Fibroblast of skin of left biceps (primary cell): ENCODE measurements around the gene PLD2.

Experiments
- DNase-seq, 2 experiments: peaks; one replicate each; pipeline ENCODE4 v3.0.0-alpha.2; 2013; ENCODE audit warnings: low read depth in 2 of 2

The PLD2 gene

GRCh38 chr17:4833941-4834680 lies 27.2 kb downstream of the PLD2 start:
- no peak for DNase-seq

DNA sequence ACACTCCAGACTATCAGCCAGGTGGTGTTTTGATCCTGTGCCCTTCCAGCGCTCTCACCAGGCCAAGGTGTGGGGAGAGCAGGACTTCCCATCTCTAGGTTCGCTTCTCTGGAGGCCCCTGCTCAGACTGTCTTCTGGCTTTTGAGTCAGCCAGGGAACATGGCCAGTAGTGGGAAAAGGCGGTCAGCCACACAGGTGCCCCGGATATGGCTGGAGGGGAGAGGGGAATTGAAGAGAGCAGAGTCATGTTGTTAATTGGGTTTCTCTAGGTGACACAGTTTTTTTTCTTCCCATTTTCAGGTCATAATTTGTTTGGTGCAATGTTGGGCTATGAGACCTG lies 27.7 kb downstream of the PLD2 start:
- no peak for DNase-seq

- no peak for DNase-seq
Observed at GRCh38 chr17:4836221-4836620, 29.3 kb downstream of the PLD2 start.

GRCh38 chr17:4837471-4838308 lies 30.7 kb downstream of the PLD2 start:
- DNase-seq, result no peak

DNA sequence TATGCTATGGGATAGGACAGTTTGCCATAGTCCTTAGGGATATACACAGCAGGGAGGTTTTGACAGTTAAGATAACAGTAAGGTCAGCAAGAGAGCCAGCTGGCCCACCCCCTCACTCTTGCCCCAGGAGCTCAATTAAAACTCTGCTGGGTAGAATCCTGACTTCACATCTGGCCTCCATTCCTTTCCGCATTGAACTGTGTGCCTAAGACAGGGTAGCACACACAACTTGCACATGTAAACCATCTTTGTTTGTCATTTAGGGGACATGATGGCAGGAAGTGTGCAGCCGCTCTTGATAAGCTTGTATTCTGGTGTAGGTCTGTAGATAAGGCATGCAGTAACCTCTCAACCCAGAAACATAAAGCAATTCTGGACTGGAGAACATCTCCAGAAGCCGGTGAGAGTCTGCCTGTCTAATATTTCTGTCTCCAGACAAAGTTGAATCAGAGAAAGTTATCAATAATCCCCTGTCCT lies 31.4 kb downstream of the PLD2 start:
- DNase-seq, result no peak

GRCh38 chr17:4839221-4839620 lies 32.3 kb downstream of the PLD2 start:
- DNase-seq, result no peak

- DNase-seq, result no peak
Observed at GRCh38 chr17:4839965-4840892, 33.3 kb downstream of the PLD2 start.

GRCh38 chr17:4840893-4841242 lies 33.9 kb downstream of the PLD2 start:
- no peak for DNase-seq

DNA sequence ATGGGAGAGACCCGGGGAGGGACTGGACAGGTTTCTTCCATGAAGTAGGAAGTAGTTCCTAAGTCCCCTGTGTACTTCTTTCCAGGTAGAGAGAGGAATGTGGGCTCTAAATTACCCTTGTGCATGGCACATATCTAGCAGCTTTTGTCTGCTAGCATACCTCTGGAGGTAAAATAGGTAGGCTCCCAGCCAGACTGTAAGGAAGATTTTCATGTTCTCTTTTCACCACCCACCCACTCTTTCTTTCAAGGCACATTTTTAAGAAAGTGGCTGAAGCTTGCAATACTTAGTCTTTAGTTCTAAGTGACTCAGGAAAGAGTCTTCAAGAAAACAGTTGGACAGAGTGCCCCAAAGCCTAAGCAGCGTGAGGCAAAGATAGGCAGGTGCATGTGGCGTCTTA lies 35.4 kb downstream of the PLD2 start:
- DNase-seq, result no peak

GRCh38 chr17:4843321-4844000 lies 36.5 kb downstream of the PLD2 start:
- no peak for DNase-seq

- no peak for DNase-seq
Observed at GRCh38 chr17:4845118-4845517, 38.2 kb downstream of the PLD2 start.

- DNase-seq, result no peak
Observed at GRCh38 chr17:4846635-4847390, 39.9 kb downstream of the PLD2 start.

GRCh38 chr17:4849011-4849536 lies 42.1 kb downstream of the PLD2 start:
- DNase-seq, result no peak

GRCh38 chr17:4850246-4850645 lies 43.3 kb downstream of the PLD2 start:
- no peak for DNase-seq

GRCh38 chr17:4851084-4851483 lies 44.1 kb downstream of the PLD2 start:
- no peak for DNase-seq

DNA sequence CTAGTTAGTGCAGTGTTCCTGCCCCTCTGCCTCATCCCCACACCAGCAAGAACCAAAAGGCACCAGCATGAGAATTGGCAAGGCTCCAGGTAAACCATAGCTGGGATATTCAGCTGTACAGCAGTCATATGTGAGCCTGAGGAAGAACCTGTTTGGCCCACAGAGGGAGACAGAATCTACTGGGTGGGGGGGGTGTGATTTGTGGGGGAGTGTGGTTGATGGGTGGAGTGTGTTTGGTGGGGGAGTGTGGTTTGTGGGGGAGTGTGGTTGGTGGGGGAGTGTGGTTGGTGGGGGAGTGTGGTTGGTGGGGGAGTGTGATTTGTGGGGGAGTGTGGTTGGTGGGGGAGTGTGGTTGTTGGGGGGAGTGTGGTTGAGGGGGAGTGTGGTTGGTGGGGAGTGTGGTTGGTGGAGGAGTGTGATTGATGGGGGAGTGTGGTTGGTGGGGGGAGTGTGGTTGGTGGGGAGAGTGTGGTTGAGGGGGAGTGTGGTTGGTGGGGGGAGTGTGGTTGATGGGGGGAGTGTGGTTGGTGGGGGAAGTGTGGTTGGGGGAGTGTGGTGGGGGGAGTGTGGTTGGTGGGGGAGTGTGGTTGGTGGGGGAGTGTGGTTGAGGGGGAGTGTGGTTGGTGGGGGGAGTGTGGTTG lies 45.7 kb downstream of the PLD2 start:
- DNase-seq, result peak; percentile 33 to 36

DNA sequence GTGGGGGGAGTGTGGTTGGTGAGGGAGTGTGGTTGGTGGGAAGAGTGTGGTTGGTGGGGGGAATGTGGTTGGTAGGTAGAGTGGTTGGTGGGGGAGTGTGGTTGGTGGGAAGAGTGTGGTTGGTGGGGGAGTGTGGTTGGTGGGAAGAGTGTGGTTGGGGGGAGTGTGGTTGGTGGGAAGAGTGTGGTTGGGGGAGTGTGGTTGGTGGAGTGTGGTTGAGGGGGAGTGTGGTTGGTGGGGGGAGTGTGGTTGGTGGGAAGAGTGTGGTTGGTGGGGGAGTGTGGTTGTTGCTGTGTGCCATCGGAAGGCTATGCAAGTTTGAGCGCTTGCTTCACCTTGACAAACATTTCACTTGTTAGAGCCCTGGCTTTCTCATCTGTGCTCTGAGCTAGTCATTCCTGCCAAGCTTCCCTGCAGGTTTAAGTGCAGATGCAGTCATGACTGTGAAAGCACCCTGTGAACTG lies 46.3 kb downstream of the PLD2 start:
- DNase-seq, result no peak

DNA sequence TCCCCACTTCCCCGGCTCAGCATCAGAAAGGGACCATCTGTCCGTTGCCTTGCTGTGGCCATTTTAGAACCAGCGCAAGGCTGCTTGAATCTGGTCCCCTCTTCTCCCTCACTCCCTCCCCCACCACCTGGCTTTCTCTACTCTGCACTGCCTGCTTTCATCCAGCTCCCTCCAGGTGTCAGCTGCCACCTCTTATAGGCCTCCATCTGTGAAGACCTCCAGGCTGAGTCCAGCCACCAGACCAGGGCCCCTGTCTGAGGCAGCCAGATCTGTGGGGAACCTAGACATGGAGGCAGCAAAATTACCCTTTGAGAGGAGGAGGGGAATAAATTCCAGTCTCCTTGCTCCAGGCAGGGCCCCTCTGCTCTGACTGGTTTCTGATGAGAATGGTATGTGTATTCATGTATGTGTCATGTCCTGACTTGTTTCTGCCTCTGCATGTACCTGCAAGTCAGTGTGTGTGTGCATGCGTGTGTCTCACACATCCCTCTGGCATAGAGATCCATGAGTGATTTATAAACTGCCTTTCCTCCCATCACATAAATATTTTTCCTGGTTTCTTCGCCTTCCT lies 47.2 kb downstream of the PLD2 start:
- peak; percentile 42 to 57 for DNase-seq

GRCh38 chr17:4856271-4856936 lies 49.5 kb downstream of the PLD2 start:
- no peak for DNase-seq
